Hair follicle dermal papilla cell (primary cell): ENCODE data around the gene EXOC3. TPM values are rescaled to one million over a fixed set of nuclear protein-coding genes. Genes with fewer than 3 reads are reported as not detected.

Experiments
- total RNA-seq: library from RNA; depleted of rRNA; stranded (reverse); fragments of >200 nt; gene quantifications from 2 replicates; pipeline ENCODE4 v1.2.3, GENCODE V29; 2012

EXOC3 gene
- 39.5 and 47.1 TPM in 2 replicates for total RNA-seq

DNA sequence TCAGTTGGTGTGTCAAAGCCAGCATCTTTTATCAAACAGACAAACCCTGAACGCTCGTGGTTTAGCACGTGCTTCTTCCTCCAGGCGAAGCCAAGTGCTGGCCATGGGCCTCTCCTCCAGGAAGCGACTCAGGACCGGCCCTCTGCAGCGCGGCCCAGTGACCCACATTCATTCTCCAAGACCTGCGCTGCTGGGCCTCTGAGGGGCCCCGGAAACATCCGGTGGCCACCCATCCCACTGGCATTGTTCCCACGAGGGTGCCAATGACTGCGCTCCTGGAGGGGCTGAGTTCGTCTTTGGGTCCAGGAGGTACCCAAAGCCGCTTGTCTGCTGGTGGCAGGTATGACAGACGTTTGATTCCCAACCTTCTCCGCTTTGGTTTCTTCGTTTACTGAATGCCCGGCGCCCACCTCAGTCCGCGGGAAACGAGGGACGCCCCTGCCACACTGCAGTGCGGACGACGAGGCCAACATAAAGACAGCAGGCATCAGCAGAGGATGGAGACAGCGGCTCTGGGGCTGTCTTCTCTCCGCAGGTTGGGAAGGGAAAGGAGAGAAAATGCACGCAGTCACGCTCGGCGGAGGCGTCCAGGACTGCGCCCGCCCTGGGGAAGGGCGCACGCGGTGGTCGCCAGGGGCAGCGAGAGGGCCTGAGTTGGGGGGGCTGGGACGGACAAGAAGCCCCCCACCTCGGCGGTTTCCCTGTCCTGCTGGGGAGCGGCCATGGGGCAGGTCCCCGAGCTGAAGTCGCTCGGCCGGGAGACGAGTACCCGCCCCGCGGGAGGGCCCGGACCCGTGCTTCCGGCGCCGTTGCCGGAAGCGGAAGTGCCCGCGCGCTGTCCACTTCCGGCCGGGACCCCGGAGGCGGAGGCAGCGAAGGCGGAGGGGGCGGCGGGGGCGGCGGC is at the start of gene EXOC3:
TSS of gene EXOC3 (plus strand) at position 842 of the 904 bp plus-strand sequence. CDS start 3,030 bp downstream, outside the sequence.

Other genes starting within 250 kb of the EXOC3 start
- 6.8 and 8.9 TPM in 2 replicates for gene CCDC127, start 225.0 kb upstream of the EXOC3 start, total RNA-seq
- gene SDHA, start 224.9 kb upstream of the EXOC3 start, total RNA-seq = 86.9 and 97.7 TPM in 2 replicates
- 75.3 and 91.3 TPM in 2 replicates for gene PDCD6, start 171.5 kb upstream of the EXOC3 start, total RNA-seq
- gene AHRR, start 121.5 kb upstream of the EXOC3 start, total RNA-seq = 122 and 160 TPM in 2 replicates
- 1.2 and 1.3 TPM in 2 replicates for gene SLC9A3, start 81.3 kb downstream of the EXOC3 start, total RNA-seq
- gene CEP72, start 169.2 kb downstream of the EXOC3 start, total RNA-seq = 1.5 and 2.1 TPM in 2 replicates